ENCODE results near the gene SLC37A4.
"Not testable (repeated sequence)": the region's sequence is repeated elsewhere in the genome, so short reads cannot be mapped to it uniquely, and the experiment has no call there.

The SLC37A4 gene

GRCh38 chr11:118998822-118999221, 31.9 kb downstream of the SLC37A4 start:
- in situ Hi-C loops (cut with HindIII; ENCODE audit: low pct_unique_long_range_greater_than_20kb, low sequenced_read_pairs), result no loop called here
- peak; percentile 91 for TF ChIP-seq JUND (IDR thresholded peaks at IDR 0.05; ENCODE audit: low read depth)
- peak; percentile 72 to 79 for DNase-seq (ENCODE audit: low read depth in 1 of 2, low spot score in 1 of 2)

- in situ Hi-C loops (cut with HindIII; ENCODE audit: low pct_unique_long_range_greater_than_20kb, low sequenced_read_pairs), result no loop called here
- no peak for TF ChIP-seq JUND (IDR thresholded peaks at IDR 0.05; ENCODE audit: low read depth)
- peak in 1 of 2 experiments; percentile 33 for DNase-seq (ENCODE audit: low read depth in 1 of 2, low spot score in 1 of 2)
These were observed 32.3 kb downstream of the SLC37A4 start for GRCh38 chr11:118998388-118998717.

GRCh38 chr11:118997627-118998387, 32.9 kb downstream of the SLC37A4 start, which contains the start of gene CENATAC:
TSS of gene CENATAC (plus strand) at chr11:118998138. CDS start at chr11:118998198, 60 bp downstream.
- TF ChIP-seq JUND (IDR thresholded peaks at IDR 0.05; ENCODE audit: low read depth), result no peak
- DNase-seq (ENCODE audit: low read depth in 1 of 2, low spot score in 1 of 2), result peak; percentile 94 to 99
- in situ Hi-C loops (cut with HindIII; ENCODE audit: low pct_unique_long_range_greater_than_20kb, low sequenced_read_pairs), result no loop called here

- no peak for DNase-seq (ENCODE audit: low read depth in 1 of 2, low spot score in 1 of 2)
- in situ Hi-C loops (cut with HindIII; ENCODE audit: low pct_unique_long_range_greater_than_20kb, low sequenced_read_pairs), result no loop called here
- TF ChIP-seq JUND (IDR thresholded peaks at IDR 0.05; ENCODE audit: low read depth), result no peak
These were observed 33.6 kb downstream of the SLC37A4 start for GRCh38 chr11:118996926-118997626.

GRCh38 chr11:118991486-118992038, 39.1 kb downstream of the SLC37A4 start:
- in situ Hi-C loops (cut with HindIII; ENCODE audit: low pct_unique_long_range_greater_than_20kb, low sequenced_read_pairs), result not testable (repeated sequence)

GRCh38 chr11:118988280-118988679, 42.4 kb downstream of the SLC37A4 start:
- no peak for TF ChIP-seq JUND (IDR thresholded peaks at IDR 0.05; ENCODE audit: low read depth)
- DNase-seq (ENCODE audit: low read depth in 1 of 2, low spot score in 1 of 2), result peak in 1 of 2 experiments; percentile 54
- in situ Hi-C loops (cut with HindIII; ENCODE audit: low pct_unique_long_range_greater_than_20kb, low sequenced_read_pairs), result no loop called here

More at GRCh38 chr11:118991486-118992038, 39.1 kb downstream of the SLC37A4 start:
- not testable (repeated sequence) for DNase-seq (ENCODE audit: low read depth in 1 of 2, low spot score in 1 of 2)

- TF ChIP-seq JUND (IDR thresholded peaks at IDR 0.05; ENCODE audit: low read depth), result no peak
- DNase-seq (ENCODE audit: low read depth in 1 of 2, low spot score in 1 of 2), result no peak
- in situ Hi-C loops (cut with HindIII; ENCODE audit: low pct_unique_long_range_greater_than_20kb, low sequenced_read_pairs), result no loop called here
These were observed 45.9 kb downstream of the SLC37A4 start for GRCh38 chr11:118984825-118985224.

- in situ Hi-C loops (cut with HindIII; ENCODE audit: low pct_unique_long_range_greater_than_20kb, low sequenced_read_pairs); DNase-seq (ENCODE audit: low read depth in 1 of 2, low spot score in 1 of 2): not testable (repeated sequence)
These were observed 46.3 kb downstream of the SLC37A4 start for GRCh38 chr11:118984337-118984736.

- in situ Hi-C loops (cut with HindIII; ENCODE audit: low pct_unique_long_range_greater_than_20kb, low sequenced_read_pairs), result no loop called here
- DNase-seq (ENCODE audit: low read depth in 1 of 2, low spot score in 1 of 2), result no peak
- TF ChIP-seq JUND (IDR thresholded peaks at IDR 0.05; ENCODE audit: low read depth), result no peak
These were observed 50.3 kb downstream of the SLC37A4 start for GRCh38 chr11:118980191-118980881.

GRCh38 chr11:118979434-118979833, 51.2 kb downstream of the SLC37A4 start:
- in situ Hi-C loops (cut with HindIII; ENCODE audit: low pct_unique_long_range_greater_than_20kb, low sequenced_read_pairs), result no loop called here
- no peak for DNase-seq (ENCODE audit: low read depth in 1 of 2, low spot score in 1 of 2)

GRCh38 chr11:118975771-118976709, 54.6 kb downstream of the SLC37A4 start:
- no peak for TF ChIP-seq JUND (IDR thresholded peaks at IDR 0.05; ENCODE audit: low read depth)
- peak; percentile 43 to 65 for DNase-seq (ENCODE audit: low read depth in 1 of 2, low spot score in 1 of 2)
- in situ Hi-C loops (cut with HindIII; ENCODE audit: low pct_unique_long_range_greater_than_20kb, low sequenced_read_pairs), result no loop called here

More at GRCh38 chr11:118979434-118979833, 51.2 kb downstream of the SLC37A4 start:
- TF ChIP-seq JUND (IDR thresholded peaks at IDR 0.05; ENCODE audit: low read depth), result no peak

Data from T47D (cell line).